SK-N-SH (cell line): Measurements from ENCODE around the gene CABLES2. TPM values are rescaled to one million over a fixed set of nuclear protein-coding genes. Genes with fewer than 3 reads are reported as not detected.

Source experiments
- CTCF ChIA-PET: fragments of 300-600, 350-600 bp; formaldehyde crosslinking; extraction: SDS; loops from one replicate; lab custom pipeline; 2021; lab: Yijun Ruan, JAX
- POLR2A ChIA-PET: fragments of 350-600 bp; sonication (Branson Sonifier 250); formaldehyde crosslinking; extraction: SDS; loops from one replicate; lab custom pipeline; 2020; ENCODE audit warnings: antibody characterized with exemption, inconsistent platforms; lab: Yijun Ruan, JAX
- DNase-seq: peaks from one replicate; pipeline ENCODE4 v3.0.0; 2012
- H2AFZ ChIP-seq: fragments of 200-600 bp; sonication (generic); 2 replicates; pipeline ENCODE4 v1.8.1; 2016; ENCODE audit warnings: antibody characterized with exemption, mild to moderate bottlenecking, low read depth
- H3F3A ChIP-seq: fragments of 200-600 bp; sonication (generic); replicated peaks from 2 replicates; pipeline ENCODE3; 2016; ENCODE audit warnings: antibody characterized with exemption, mild to moderate bottlenecking; ENCODE audit not compliant: insufficient read depth
- H3K27ac ChIP-seq, 2 experiments: fragments of 200-500 bp in 1 of 2; fragments of 200-600 bp in 1 of 2; sonication (Bioruptor generic) in 1 of 2; sonication (generic), shearing (Covaris generic) in 1 of 2; 2 replicates each; pipeline versions ENCODE4 v1.5.1 to v1.6.1; 2014 to 2016; ENCODE audit warnings: low read depth in 2 of 2, inconsistent platforms in 1 of 2, low read length in 1 of 2, mild to moderate bottlenecking in 1 of 2, mixed read lengths in 1 of 2
- H3K27me3 ChIP-seq: fragments of 200-600 bp; sonication (generic), shearing (Covaris generic); 2 replicates; pipeline ENCODE4 v1.6.1; 2016; ENCODE audit warnings: mixed run types; ENCODE audit not compliant: insufficient read depth
- H3K36me3 ChIP-seq, 2 experiments: fragments of 200-500 bp in 1 of 2; fragments of 200-600 bp in 1 of 2; sonication (Bioruptor generic) in 1 of 2; sonication (generic) in 1 of 2; replicated peaks in 1 of 2; 2 replicates each; pipeline versions ENCODE3 to v1.5.1; 2014 to 2016; ENCODE audit warnings: low read length in 1 of 2, mild to moderate bottlenecking in 1 of 2; ENCODE audit not compliant: insufficient read depth in 2 of 2, control insufficient read depth in 1 of 2
- H3K4me1 ChIP-seq, 2 experiments: fragments of 200-500 bp in 1 of 2; fragments of 200-600 bp in 1 of 2; sonication (Bioruptor generic) in 1 of 2; sonication (generic), shearing (Covaris generic) in 1 of 2; 2 replicates each; pipeline versions ENCODE4 v1.5.1 to v1.6.1; 2014 to 2016; ENCODE audit warnings: low read depth in 1 of 2, low read length in 1 of 2, mixed run types in 1 of 2; ENCODE audit not compliant: insufficient read depth in 2 of 2, control insufficient read depth in 1 of 2
- H3K4me2 ChIP-seq: fragments of 200-600 bp; sonication (generic), shearing (Covaris generic); 2 replicates; pipeline ENCODE4 v1.6.1; 2017; ENCODE audit warnings: mixed run types
- H3K4me3 ChIP-seq, 2 experiments: fragments of 200-500 bp in 1 of 2; fragments of 200-600 bp in 1 of 2; sonication (Bioruptor generic) in 1 of 2; sonication (generic), shearing (Covaris generic) in 1 of 2; 2 replicates each; pipeline versions ENCODE4 v1.5.1 to v1.8.1; 2014 to 2016; ENCODE audit warnings: low read depth in 2 of 2, inconsistent platforms in 1 of 2, low read length in 1 of 2, mild to moderate bottlenecking in 1 of 2, mixed read lengths in 1 of 2, moderate library complexity in 1 of 2
- H3K79me2 ChIP-seq: fragments of 200-600 bp; sonication (generic); 2 replicates; pipeline ENCODE4 v1.8.1; 2017; ENCODE audit warnings: mild to moderate bottlenecking; ENCODE audit not compliant: insufficient read depth
- H3K9ac ChIP-seq: fragments of 200-600 bp; sonication (generic); 2 replicates; pipeline ENCODE4 v1.6.1; 2017; ENCODE audit warnings: mixed run types
- H3K9me2 ChIP-seq: fragments of 200-600 bp; sonication (generic); 2 replicates; pipeline ENCODE4 v1.6.1; 2017; ENCODE audit warnings: mixed run types
- H3K9me3 ChIP-seq: fragments of 200-600 bp; sonication (generic); 2 replicates; pipeline ENCODE4 v1.6.1; 2017; ENCODE audit warnings: mixed run types, mild to moderate bottlenecking, moderate library complexity
- H4K20me1 ChIP-seq: fragments of 200-600 bp; sonication (generic); 2 replicates; pipeline ENCODE4 v1.6.1; 2017; ENCODE audit warnings: mild to moderate bottlenecking, mixed run types; ENCODE audit not compliant: insufficient read depth
- EP300 ChIP-seq, 2 experiments: IDR thresholded peaks; 2 replicates each; pipeline versions ENCODE4 v1.4.0 to v1.6.1; 2012; ENCODE audit warnings: borderline replicate concordance in 1 of 2, low read depth in 1 of 2, low read length in 1 of 2
- FOXJ3 ChIP-seq: sonication (generic); formaldehyde crosslinking; IDR thresholded peaks from 2 replicates; pipeline ENCODE4 v1.5.1; 2020; ENCODE audit warnings: mild to moderate bottlenecking, missing genetic modification reagents
- GATA2 ChIP-seq: sonication (generic); formaldehyde crosslinking; IDR thresholded peaks from 2 replicates; pipeline ENCODE4 v1.5.0; 2020; ENCODE audit warnings: mild to moderate bottlenecking, missing genetic modification reagents
- MEF2A ChIP-seq: IDR thresholded peaks from 2 replicates; pipeline ENCODE4 v1.4.0; 2012; ENCODE audit warnings: low read depth, borderline replicate concordance
- MXI1 ChIP-seq: IDR thresholded peaks from 2 replicates; pipeline ENCODE4 v1.6.1; 2012; ENCODE audit warnings: mild to moderate bottlenecking, low read depth, low read length, improper control_type of control experiment
- NRF1 ChIP-seq: IDR thresholded peaks from 2 replicates; pipeline ENCODE4 v1.6.1; 2012; ENCODE audit warnings: low read depth, mild to moderate bottlenecking, low read length
- POLR2AphosphoS5 ChIP-seq: IDR thresholded peaks from 2 replicates; pipeline ENCODE4 v1.6.1; 2012; ENCODE audit warnings: low read depth, low read length
- RFX5 ChIP-seq: IDR thresholded peaks from 2 replicates; pipeline ENCODE4 v1.6.1; 2012; ENCODE audit warnings: mild to moderate bottlenecking, improper control_type of control experiment, low read length
- SIN3A ChIP-seq: IDR thresholded peaks from 2 replicates; pipeline ENCODE4 v1.6.1; 2012; ENCODE audit warnings: low read depth, mild to moderate bottlenecking, low read length, moderate library complexity, borderline replicate concordance
- SMC3 ChIP-seq: IDR thresholded peaks from 2 replicates; pipeline ENCODE4 v1.6.1; 2012; ENCODE audit warnings: low read depth, low read length, improper control_type of control experiment
- TCF12 ChIP-seq: IDR thresholded peaks from 2 replicates; pipeline ENCODE4 v1.4.0; 2012
- TEAD4 ChIP-seq: IDR thresholded peaks from 2 replicates; pipeline ENCODE4 v1.4.0; 2012; ENCODE audit warnings: mild to moderate bottlenecking, borderline replicate concordance; ENCODE audit not compliant: insufficient read depth
- WGBS: methylation state at CpG from one replicate; pipeline ENCODE4 v1.1.6; 2017; ENCODE audit warnings: low lambda C conversion rate; 5-methylcytosine and 5-hydroxymethylcytosine counted together
- polyA plus RNA-seq, 3 experiments: library from polyadenylated mRNA; depleted of rRNA; stranded (reverse); fragments of >200 nt; gene quantifications; 2 replicates each; pipeline ENCODE4 v1.2.3, GENCODE V29; 2012
- TF ChIP-seq, protein P1 (sequence below): IDR thresholded peaks from 2 replicates; pipeline ENCODE4 v1.4.0; 2012; ENCODE audit warnings: low read depth
- TF ChIP-seq, protein P2 (sequence below): fragments of 150-350 bp; IDR thresholded peaks from 2 replicates; pipeline ENCODE4 v1.6.1; 2016; ENCODE audit warnings: mild to moderate bottlenecking, low read depth, low read length
- TF ChIP-seq, protein P3 (sequence below): IDR thresholded peaks from 2 replicates; pipeline ENCODE4 v1.4.0; 2012; ENCODE audit warnings: low read depth, borderline replicate concordance

CABLES2 gene
- polyA plus RNA-seq, 1 of the 3 experiments (the other 2 are of a cell fraction): 4.8 TPM

DNA sequence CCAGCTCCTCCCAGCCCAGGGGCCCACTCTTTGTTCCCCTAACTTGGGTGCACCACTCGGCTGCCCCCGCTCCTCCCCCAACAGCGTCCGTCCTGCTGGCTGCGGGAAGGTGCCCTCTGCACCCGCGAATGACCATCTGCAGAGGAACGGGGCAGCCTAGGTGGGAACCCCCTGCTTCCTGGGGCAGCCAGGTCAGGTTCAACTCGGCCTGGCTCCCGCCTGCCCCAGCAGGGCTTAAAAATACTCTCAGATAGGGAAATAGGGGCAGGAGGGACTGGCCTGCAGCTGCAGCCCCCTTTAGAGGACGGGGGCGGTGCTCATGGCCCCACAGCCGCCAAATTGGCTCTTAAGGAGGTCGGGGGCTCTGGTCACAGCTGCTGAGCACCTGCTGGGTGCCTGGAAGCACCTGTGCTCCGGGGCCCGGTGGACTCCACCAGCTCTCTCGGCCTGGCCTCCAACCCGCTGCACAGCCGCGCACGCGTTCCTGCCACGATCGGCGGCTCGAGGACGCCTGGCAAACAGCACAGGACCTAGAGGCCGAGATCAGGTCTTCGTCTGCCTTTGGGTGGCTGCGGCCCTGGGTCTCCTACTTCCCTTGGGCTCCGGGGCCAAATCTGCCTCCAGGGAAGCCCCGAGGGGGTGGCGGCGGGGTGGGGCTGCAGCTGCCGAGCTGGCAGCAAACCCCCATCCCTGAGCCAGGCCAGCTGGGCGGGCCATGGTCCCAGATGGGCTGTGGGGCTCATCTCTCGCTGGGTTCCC lies 39.3 kb downstream of the CABLES2 start:
- Histone ChIP-seq H3K4me2 (peak overlapping the region; percentile 84), H2AFZ (no peak overlapping the region)
- 25% methylated on average over 9 of the region's 37 CpGs for WGBS

More for the DNA sequence above, 39.3 kb downstream of the CABLES2 start:
- ChIA-PET CTCF (interaction anchor here (0.7 to 12.0 kb wide), 15 partner anchors 11 to 76 kb away, joined by 3 to 127 read pairs (median 5); partner anchors contain the start of genes ADRM1 and RPS21), POLR2A (interaction anchor here (0.9 to 1.8 kb wide), 4 partner anchors 14 to 148 kb away, joined by 3 to 4 read pairs (median 4); partner anchors contain the start of genes HRH3 and RPS21)
- H3K4me3 ChIP-seq: peak overlapping the region; percentile 29 to 89; a peak in 3 of 4 replicates
- no peaks in the 10 kb centered on the region for H3K36me3 ChIP-seq
- H4K20me1 ChIP-seq: peaks cover 24% of the 10 kb centered on the region
- H3K9ac ChIP-seq: no peak overlapping the region
- H3K27me3 ChIP-seq: no peaks in the 10 kb centered on the region
- H3K79me2 ChIP-seq: peaks cover 26% of the 10 kb centered on the region
- no peaks in the 10 kb centered on the region for H3K9me2 ChIP-seq
- H3K4me1 ChIP-seq: peaks cover 33 to 85% of the 10 kb centered on the region in 2 experiments; a peak in 3 of 4 replicates
- H3K9me3 ChIP-seq: no peaks in the 10 kb centered on the region
- TF ChIP-seq, protein P1, sequence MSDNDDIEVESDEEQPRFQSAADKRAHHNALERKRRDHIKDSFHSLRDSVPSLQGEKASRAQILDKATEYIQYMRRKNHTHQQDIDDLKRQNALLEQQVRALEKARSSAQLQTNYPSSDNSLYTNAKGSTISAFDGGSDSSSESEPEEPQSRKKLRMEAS: peak; percentile 42; the same call in 1 of the 2 replicates
- no peak for TF ChIP-seq RFX5
- TF ChIP-seq, protein P2, sequence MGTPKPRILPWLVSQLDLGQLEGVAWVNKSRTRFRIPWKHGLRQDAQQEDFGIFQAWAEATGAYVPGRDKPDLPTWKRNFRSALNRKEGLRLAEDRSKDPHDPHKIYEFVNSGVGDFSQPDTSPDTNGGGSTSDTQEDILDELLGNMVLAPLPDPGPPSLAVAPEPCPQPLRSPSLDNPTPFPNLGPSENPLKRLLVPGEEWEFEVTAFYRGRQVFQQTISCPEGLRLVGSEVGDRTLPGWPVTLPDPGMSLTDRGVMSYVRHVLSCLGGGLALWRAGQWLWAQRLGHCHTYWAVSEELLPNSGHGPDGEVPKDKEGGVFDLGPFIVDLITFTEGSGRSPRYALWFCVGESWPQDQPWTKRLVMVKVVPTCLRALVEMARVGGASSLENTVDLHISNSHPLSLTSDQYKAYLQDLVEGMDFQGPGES: no peak
- peak; percentile 30; the same call in 1 of the 2 replicates for TF ChIP-seq NRF1
- TF ChIP-seq MXI1: no peak
- TF ChIP-seq TCF12: no peak
- TF ChIP-seq POLR2AphosphoS5: no peak
- no peak for TF ChIP-seq MEF2A
- TF ChIP-seq FOXJ3 (CRISPR knock-in tag): no peak
- TF ChIP-seq SIN3A: no peak
- no peak for TF ChIP-seq EP300 (IDR thresholded peaks at IDR 0.05; ENCODE audit: borderline replicate concordance in 1 of 2, low read depth in 1 of 2, low read length in 1 of 2)
- TF ChIP-seq, protein P3, sequence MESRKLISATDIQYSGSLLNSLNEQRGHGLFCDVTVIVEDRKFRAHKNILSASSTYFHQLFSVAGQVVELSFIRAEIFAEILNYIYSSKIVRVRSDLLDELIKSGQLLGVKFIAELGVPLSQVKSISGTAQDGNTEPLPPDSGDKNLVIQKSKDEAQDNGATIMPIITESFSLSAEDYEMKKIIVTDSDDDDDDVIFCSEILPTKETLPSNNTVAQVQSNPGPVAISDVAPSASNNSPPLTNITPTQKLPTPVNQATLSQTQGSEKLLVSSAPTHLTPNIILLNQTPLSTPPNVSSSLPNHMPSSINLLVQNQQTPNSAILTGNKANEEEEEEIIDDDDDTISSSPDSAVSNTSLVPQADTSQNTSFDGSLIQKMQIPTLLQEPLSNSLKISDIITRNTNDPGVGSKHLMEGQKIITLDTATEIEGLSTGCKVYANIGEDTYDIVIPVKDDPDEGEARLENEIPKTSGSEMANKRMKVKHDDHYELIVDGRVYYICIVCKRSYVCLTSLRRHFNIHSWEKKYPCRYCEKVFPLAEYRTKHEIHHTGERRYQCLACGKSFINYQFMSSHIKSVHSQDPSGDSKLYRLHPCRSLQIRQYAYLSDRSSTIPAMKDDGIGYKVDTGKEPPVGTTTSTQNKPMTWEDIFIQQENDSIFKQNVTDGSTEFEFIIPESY: no peak
- no peak for TF ChIP-seq GATA2
- TF ChIP-seq SMC3: no peak
- no peak for TF ChIP-seq TEAD4
- DNase-seq: peak; percentile 68
- peak overlapping the region in 1 of 2 experiments; percentile 93; a peak in 2 of 4 replicates for H3K27ac ChIP-seq
- H3F3A ChIP-seq: peaks cover 13% of the 10 kb centered on the region
